Cardiac muscle cell (in vitro differentiated cells and primary cell): Measurements from ENCODE around the gene CSF1R. TPM values are rescaled to one million over a fixed set of nuclear protein-coding genes. Genes with fewer than 3 reads are reported as not detected.
A peak's percentile ranks its signal among the peaks of the same experiment; 100 is the strongest.
"Not testable (repeated sequence)": the region's sequence is repeated elsewhere in the genome, so short reads cannot be mapped to it uniquely, and the experiment has no call there.

ENCODE experiments used
- DNase-seq, 2 donors: peaks; one replicate each; pipeline versions ENCODE4 v3.0.0 to v3.0.0-alpha.2; 2010 to 2017; ENCODE audit warnings: low read depth in 1 of 2, low spot score in 1 of 2
- H3K27ac ChIP-seq: fragments of 200-600 bp; sonication (generic); 2 replicates; pipeline ENCODE4 v1.5.1; 2016
- H3K27me3 ChIP-seq: fragments of 200-600 bp; sonication (generic); 2 replicates; pipeline ENCODE4 v1.6.0; 2016; ENCODE audit warnings: control low read depth
- H3K36me3 ChIP-seq: fragments of 200-600 bp; sonication (generic); 2 replicates; pipeline ENCODE4 v1.5.1; 2016; ENCODE audit warnings: control low read depth
- H3K4me1 ChIP-seq: fragments of 200-600 bp; sonication (generic); 2 replicates; pipeline ENCODE4 v1.8.1; 2017; ENCODE audit warnings: low read depth, mild to moderate bottlenecking, mixed run types
- H3K4me3 ChIP-seq: fragments of 200-600 bp; sonication (generic); 2 replicates; pipeline ENCODE4 v1.5.1; 2016; ENCODE audit warnings: mild to moderate bottlenecking
- H3K9me3 ChIP-seq: fragments of 200-600 bp; sonication (generic); 2 replicates; pipeline ENCODE4 v1.5.1; 2017; ENCODE audit warnings: low read depth, mild to moderate bottlenecking, control low read depth
- CTCF ChIP-seq: IDR thresholded peaks from 2 replicates; pipeline ENCODE4 v1.5.1; 2012; ENCODE audit warnings: low read depth, mild to moderate bottlenecking, low read length
- polyA plus RNA-seq: library from polyadenylated mRNA; unstranded; fragments of >200 nt; fragmentation: Nextera tagmentation; extraction: Ambion mirVana; gene quantifications from 2 replicates; pipeline ENCODE4 v1.2.1, GENCODE V29; 2016
- total RNA-seq: library from RNA; depleted of rRNA; stranded (reverse); fragments of >200 nt; gene quantifications from 2 replicates; pipeline ENCODE4 v1.2.3, GENCODE V29; 2016

Gene CSF1R
- total and polyA plus RNA-seq, 2 experiments from 2014 or later = 0.48 TPM; not detected in 1

- no peak overlapping the region for H3K4me3 ChIP-seq
- DNase-seq = peak in 1 of 2 donors; percentile 61
- TF ChIP-seq CTCF = no peak
- H3K4me1 ChIP-seq = no peaks in the 10 kb centered on the region
- no peaks in the 10 kb centered on the region for H3K9me3 ChIP-seq
- no peaks in the 10 kb centered on the region for H3K27me3 ChIP-seq
- no peak overlapping the region for H3K27ac ChIP-seq
- peaks cover 36% of the 10 kb centered on the region for H3K36me3 ChIP-seq
These were observed 33.2 kb downstream of the CSF1R start for GRCh38 chr5:150052956-150053712.

GRCh38 chr5:150052226-150052955 is 34.0 kb downstream of the CSF1R start:
- Histone ChIP-seq H3K9me3 (no peaks in the 10 kb centered on the region), H3K36me3 (peaks cover 42% of the 10 kb centered on the region), H3K4me1 (no peaks in the 10 kb centered on the region), H3K4me3 (no peak overlapping the region), H3K27me3 (no peaks in the 10 kb centered on the region), H3K27ac (no peak overlapping the region)
- TF ChIP-seq CTCF = no peak
- DNase-seq = no peak

- no peaks in the 10 kb centered on the region for H3K9me3 ChIP-seq
- H3K4me1 ChIP-seq = no peaks in the 10 kb centered on the region
- no peak overlapping the region for H3K4me3 ChIP-seq
- no peaks in the 10 kb centered on the region for H3K27me3 ChIP-seq
- no peak for DNase-seq
- TF ChIP-seq CTCF = no peak
- peaks cover 47% of the 10 kb centered on the region for H3K36me3 ChIP-seq
- no peak overlapping the region for H3K27ac ChIP-seq
These were observed 34.6 kb downstream of the CSF1R start for GRCh38 chr5:150051657-150052195.

- H3K9me3 ChIP-seq, H3K27me3 ChIP-seq, H3K4me3 ChIP-seq, H3K27ac ChIP-seq, H3K4me1 ChIP-seq: not testable (repeated sequence)
- peak in 1 of 2 donors; percentile 23 for DNase-seq
- H3K36me3 ChIP-seq = peaks cover 47% of the 10 kb centered on the region
These were observed 36.1 kb downstream of the CSF1R start for GRCh38 chr5:150050172-150050811.

- DNase-seq = no peak
- no peak for TF ChIP-seq CTCF
- H3K27ac ChIP-seq = peak overlapping the region; percentile 85
- H3K4me1 ChIP-seq = peaks cover 46% of the 10 kb centered on the region
- no peak overlapping the region for H3K4me3 ChIP-seq
- H3K27me3 ChIP-seq = no peaks in the 10 kb centered on the region
- peaks cover 39% of the 10 kb centered on the region for H3K36me3 ChIP-seq
- no peaks in the 10 kb centered on the region for H3K9me3 ChIP-seq
These were observed 40.3 kb downstream of the CSF1R start for GRCh38 chr5:150046031-150046430.
